OCI-LY3 (cell line): ENCODE data around the gene CIITA.

Source experiments
- H2AFZ ChIP-seq: fragments of 200-600, 300-600 bp; shearing (Covaris generic); 2 replicates; pipeline ENCODE4 v1.6.0; 2014; ENCODE audit warnings: antibody characterized with exemption, low read depth, low read length
- H3K27ac ChIP-seq: fragments of 200-600, 300-600 bp; sonication (generic); 2 replicates; pipeline ENCODE4 v1.5.1; 2014; ENCODE audit warnings: mild to moderate bottlenecking, low read length, moderate library complexity, mixed read lengths
- H3K27me3 ChIP-seq: fragments of 200-600, 300-600 bp; sonication (generic); 2 replicates; pipeline ENCODE4 v1.6.1; 2014; ENCODE audit warnings: low read depth, low read length, mixed read lengths
- H3K36me3 ChIP-seq: fragments of 200-600, 300-600 bp; sonication (generic); replicated peaks from 2 replicates; pipeline ENCODE3; 2014; ENCODE audit warnings: low read depth, low read length, mixed read lengths
- H3K4me1 ChIP-seq: fragments of 300-600, 200-600 bp; sonication (generic); 2 replicates; pipeline ENCODE4 v1.6.1; 2014; ENCODE audit warnings: low read length, mixed read lengths
- H3K4me2 ChIP-seq: fragments of 200-600, 300-600 bp; sonication (generic); 2 replicates; pipeline ENCODE4 v1.6.1; 2014; ENCODE audit warnings: low read length, mixed read lengths
- H3K4me3 ChIP-seq: fragments of 300-600, 200-600 bp; sonication (generic); 2 replicates; pipeline ENCODE4 v1.5.1; 2014; ENCODE audit warnings: antibody characterized with exemption, mild to moderate bottlenecking, low read length, moderate library complexity
- H3K79me2 ChIP-seq: fragments of 300-600, 200-600 bp; shearing (Covaris generic); 2 replicates; pipeline ENCODE4 v1.6.1; 2014; ENCODE audit warnings: mild to moderate bottlenecking, low read length, mixed read lengths
- H3K9ac ChIP-seq: fragments of 300-600, 200-600 bp; shearing (Covaris generic); 2 replicates; pipeline ENCODE4 v1.6.0; 2014; ENCODE audit warnings: mild to moderate bottlenecking, low read length, moderate library complexity
- H3K9me3 ChIP-seq: fragments of 200-600, 300-600 bp; shearing (Covaris generic); 2 replicates; pipeline ENCODE4 v1.6.1; 2014; ENCODE audit warnings: low read length, mixed read lengths; ENCODE audit not compliant: insufficient read depth
- H4K20me1 ChIP-seq: fragments of 200-600, 300-600 bp; sonication (generic); 2 replicates; pipeline ENCODE4 v1.6.1; 2016; ENCODE audit warnings: low read length, mixed read lengths; ENCODE audit not compliant: insufficient read depth
- CTCF ChIP-seq: fragments of 200-600, 300-600 bp; sonication (generic); IDR thresholded peaks from 2 replicates; pipeline ENCODE4 v1.5.1; 2014; ENCODE audit warnings: antibody characterized with exemption, low read length, low read depth
- EZH2phosphoT487 ChIP-seq: fragments of 200-600 bp; shearing (Covaris generic); IDR thresholded peaks from 2 replicates; pipeline ENCODE4 v1.6.1; 2018; ENCODE audit warnings: antibody characterized with exemption, mixed run types, low read depth

Gene CIITA

GRCh38 chr16:10978124-10978523, 101.1 kb downstream of the CIITA start:
- Histone ChIP-seq H3K36me3 (peaks cover 26% of the 10 kb centered on the region), H3K4me3 (no peak overlapping the region), H2AFZ (no peak overlapping the region), H3K4me1 (peaks cover 46% of the 10 kb centered on the region), H4K20me1 (no peaks in the 10 kb centered on the region), H3K27ac (no peak overlapping the region), H3K27me3 (no peaks in the 10 kb centered on the region), H3K9me3 (no peaks in the 10 kb centered on the region), H3K4me2 (no peak overlapping the region), H3K9ac (no peak overlapping the region), H3K79me2 (no peaks in the 10 kb centered on the region)
- no peak for TF ChIP-seq CTCF
- TF ChIP-seq EZH2phosphoT487 = no peak

- Histone ChIP-seq H3K27me3 (no peaks in the 10 kb centered on the region), H3K4me1 (peaks cover 55% of the 10 kb centered on the region), H3K36me3 (peaks cover 24% of the 10 kb centered on the region), H2AFZ (no peak overlapping the region), H3K9ac (peak overlapping the region; percentile 70; the same call in 1 of the 2 replicates), H4K20me1 (no peaks in the 10 kb centered on the region), H3K27ac (peak overlapping the region; percentile 92; the same call in 1 of the 2 replicates), H3K4me3 (no peak overlapping the region), H3K79me2 (no peaks in the 10 kb centered on the region), H3K4me2 (peak overlapping the region; percentile 84; the same call in 1 of the 2 replicates), H3K9me3 (no peaks in the 10 kb centered on the region)
- TF ChIP-seq EZH2phosphoT487 (no peak), CTCF (no peak)
These were observed 102.0 kb downstream of the CIITA start for GRCh38 chr16:10978871-10979446.

GRCh38 chr16:10979717-10980601, 103.0 kb downstream of the CIITA start:
- Histone ChIP-seq H3K79me2 (no peaks in the 10 kb centered on the region), H3K27ac (peak overlapping the region; percentile 92), H3K4me3 (peak overlapping the region; percentile 47), H3K9ac (peak overlapping the region; percentile 70), H3K4me1 (peaks cover 64% of the 10 kb centered on the region), H4K20me1 (no peaks in the 10 kb centered on the region), H3K4me2 (peak overlapping the region; percentile 84), H2AFZ (no peak overlapping the region; the same call in 1 of the 2 replicates), H3K9me3 (no peaks in the 10 kb centered on the region), H3K27me3 (no peaks in the 10 kb centered on the region), H3K36me3 (peaks cover 20% of the 10 kb centered on the region)
- TF ChIP-seq EZH2phosphoT487 (no peak), CTCF (no peak)

GRCh38 chr16:10980813-10981212, 103.8 kb downstream of the CIITA start:
- Histone ChIP-seq H3K9ac (peak overlapping the region; percentile 70), H3K36me3 (peaks cover 20% of the 10 kb centered on the region)

More at GRCh38 chr16:10980813-10981212, 103.8 kb downstream of the CIITA start:
- Histone ChIP-seq H3K9me3 (no peaks in the 10 kb centered on the region), H3K79me2 (no peaks in the 10 kb centered on the region), H3K4me2 (peak overlapping the region; percentile 84), H3K27ac (peak overlapping the region; percentile 92), H3K27me3 (no peaks in the 10 kb centered on the region), H3K4me3 (peak overlapping the region; percentile 33), H2AFZ (no peak overlapping the region), H3K4me1 (peaks cover 68% of the 10 kb centered on the region), H4K20me1 (no peaks in the 10 kb centered on the region)
- TF ChIP-seq EZH2phosphoT487 = no peak
- no peak for TF ChIP-seq CTCF
